GM12891 (cell line): ENCODE measurements around the gene PLD3.

Experiments used
- POLR2A ChIP-seq: IDR thresholded peaks from 2 replicates; pipeline ENCODE4 v1.6.1; 2011; ENCODE audit warnings: low read depth, low read length, control low read depth
- POLR2AphosphoS5 ChIP-seq: IDR thresholded peaks from 2 replicates; pipeline ENCODE4 v1.6.1; 2011; ENCODE audit warnings: low read depth, low read length, control low read depth
- TAF1 ChIP-seq: IDR thresholded peaks from 2 replicates; pipeline ENCODE4 v1.6.1; 2011; ENCODE audit warnings: low read depth, low read length, control low read depth

GRCh38 chr19:40421993-40422747 lies 73.7 kb downstream of the PLD3 start:
- TF ChIP-seq POLR2AphosphoS5 (no peak), POLR2A (no peak), TAF1 (no peak)
